Measurements from ENCODE around the gene ZNF521.
A peak's percentile ranks its signal among the peaks of the same experiment; 100 is the strongest.

Gene ZNF521

DNA sequence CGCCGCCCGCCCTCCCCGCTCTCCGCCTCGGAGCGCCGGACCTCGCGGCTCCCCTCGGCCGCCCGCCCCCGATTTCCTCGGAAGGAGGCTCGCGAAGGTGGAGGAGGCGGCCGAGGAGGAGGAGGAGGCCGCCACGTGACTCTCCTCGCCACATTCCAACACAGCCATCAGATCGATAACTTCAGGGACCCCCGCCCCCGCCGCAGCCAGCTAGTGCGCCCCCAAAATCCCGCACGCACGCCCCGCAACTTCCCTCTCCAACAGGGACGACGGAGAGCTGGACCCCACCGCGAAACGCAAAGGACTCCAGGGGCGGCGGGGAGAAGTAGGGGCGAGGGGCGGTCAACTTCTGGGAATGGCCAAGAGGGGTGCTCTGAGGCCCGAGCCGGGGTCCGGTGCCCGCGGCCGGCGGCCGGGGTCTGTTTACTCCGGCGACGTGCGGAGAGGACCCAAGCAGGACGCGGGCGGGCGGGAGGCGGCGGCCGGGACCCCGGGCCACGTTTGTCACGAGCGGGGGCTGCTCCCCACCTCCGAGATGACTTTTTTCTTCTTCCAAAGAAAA lies 2.0 kb downstream of the ZNF521 start:
- TF ChIP-seq ZBTB7A (IDR thresholded peaks at IDR 0.05; ENCODE audit: low read depth) = no peak
- no peak for TF ChIP-seq FOXM1 (IDR thresholded peaks at IDR 0.05; ENCODE audit: borderline replicate concordance, low read depth)
- TF ChIP-seq, protein P1, sequence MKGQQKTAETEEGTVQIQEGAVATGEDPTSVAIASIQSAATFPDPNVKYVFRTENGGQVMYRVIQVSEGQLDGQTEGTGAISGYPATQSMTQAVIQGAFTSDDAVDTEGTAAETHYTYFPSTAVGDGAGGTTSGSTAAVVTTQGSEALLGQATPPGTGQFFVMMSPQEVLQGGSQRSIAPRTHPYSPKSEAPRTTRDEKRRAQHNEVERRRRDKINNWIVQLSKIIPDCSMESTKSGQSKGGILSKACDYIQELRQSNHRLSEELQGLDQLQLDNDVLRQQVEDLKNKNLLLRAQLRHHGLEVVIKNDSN (IDR thresholded peaks at IDR 0.05) = peak; percentile 7; the same call in 1 of the 2 replicates
- TF ChIP-seq CREB1 (IDR thresholded peaks at IDR 0.05; ENCODE audit: low read depth) = no peak

DNA sequence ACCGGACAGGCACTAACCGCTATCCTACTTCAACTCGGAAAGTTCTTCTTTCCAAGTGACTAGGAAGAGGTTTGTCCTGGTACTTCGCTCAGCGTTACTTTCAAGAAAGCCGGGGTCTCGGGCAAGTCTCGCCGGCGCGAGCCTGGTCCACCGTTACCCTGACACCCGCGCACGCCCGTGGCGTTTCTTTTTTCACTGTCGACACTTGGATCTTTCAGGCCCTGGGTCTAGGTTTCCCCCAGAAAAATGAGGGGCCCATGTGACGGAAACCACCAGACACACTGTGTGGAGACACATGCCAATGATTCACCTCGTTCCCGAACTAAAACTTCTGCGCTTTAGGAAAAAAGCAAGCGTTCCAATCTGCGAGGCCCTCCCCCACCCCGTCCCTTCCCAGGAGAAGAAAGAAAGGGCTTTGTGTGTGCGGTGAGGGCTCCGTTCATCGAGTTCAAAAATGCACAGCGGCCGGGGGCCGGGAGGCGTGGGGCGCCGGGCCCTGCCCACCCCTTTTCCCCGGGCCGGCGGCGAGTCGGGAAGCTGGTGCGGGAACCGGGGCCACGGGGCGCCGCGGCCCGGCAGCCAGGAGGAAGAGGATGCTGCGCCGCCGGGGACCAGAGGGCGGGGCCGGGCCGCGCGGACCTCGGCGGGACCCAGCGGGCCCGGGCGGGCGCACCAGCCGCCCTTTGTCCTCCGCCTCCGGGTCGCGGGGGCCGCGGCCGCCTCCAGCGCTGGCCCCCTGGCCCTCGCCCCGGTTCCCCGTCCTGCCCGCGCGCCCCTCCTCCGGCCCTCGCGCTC lies 2.6 kb downstream of the ZNF521 start:
- no peak for TF ChIP-seq ZBTB7A (IDR thresholded peaks at IDR 0.05; ENCODE audit: low read depth)
- TF ChIP-seq TEAD4 (IDR thresholded peaks at IDR 0.05) = no peak
- no peak for TF ChIP-seq CREB1 (IDR thresholded peaks at IDR 0.05; ENCODE audit: low read depth)
- no peak for TF ChIP-seq NFIC (IDR thresholded peaks at IDR 0.05)
- TF ChIP-seq EP300 (IDR thresholded peaks at IDR 0.05; ENCODE audit: borderline replicate concordance) = no peak
- TF ChIP-seq, protein P2, sequence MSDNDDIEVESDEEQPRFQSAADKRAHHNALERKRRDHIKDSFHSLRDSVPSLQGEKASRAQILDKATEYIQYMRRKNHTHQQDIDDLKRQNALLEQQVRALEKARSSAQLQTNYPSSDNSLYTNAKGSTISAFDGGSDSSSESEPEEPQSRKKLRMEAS (IDR thresholded peaks at IDR 0.05) = no peak
- no peak for TF ChIP-seq CEBPB (IDR thresholded peaks at IDR 0.05)
- TF ChIP-seq EGR1 (IDR thresholded peaks at IDR 0.05) = no peak
- TF ChIP-seq, protein P3, sequence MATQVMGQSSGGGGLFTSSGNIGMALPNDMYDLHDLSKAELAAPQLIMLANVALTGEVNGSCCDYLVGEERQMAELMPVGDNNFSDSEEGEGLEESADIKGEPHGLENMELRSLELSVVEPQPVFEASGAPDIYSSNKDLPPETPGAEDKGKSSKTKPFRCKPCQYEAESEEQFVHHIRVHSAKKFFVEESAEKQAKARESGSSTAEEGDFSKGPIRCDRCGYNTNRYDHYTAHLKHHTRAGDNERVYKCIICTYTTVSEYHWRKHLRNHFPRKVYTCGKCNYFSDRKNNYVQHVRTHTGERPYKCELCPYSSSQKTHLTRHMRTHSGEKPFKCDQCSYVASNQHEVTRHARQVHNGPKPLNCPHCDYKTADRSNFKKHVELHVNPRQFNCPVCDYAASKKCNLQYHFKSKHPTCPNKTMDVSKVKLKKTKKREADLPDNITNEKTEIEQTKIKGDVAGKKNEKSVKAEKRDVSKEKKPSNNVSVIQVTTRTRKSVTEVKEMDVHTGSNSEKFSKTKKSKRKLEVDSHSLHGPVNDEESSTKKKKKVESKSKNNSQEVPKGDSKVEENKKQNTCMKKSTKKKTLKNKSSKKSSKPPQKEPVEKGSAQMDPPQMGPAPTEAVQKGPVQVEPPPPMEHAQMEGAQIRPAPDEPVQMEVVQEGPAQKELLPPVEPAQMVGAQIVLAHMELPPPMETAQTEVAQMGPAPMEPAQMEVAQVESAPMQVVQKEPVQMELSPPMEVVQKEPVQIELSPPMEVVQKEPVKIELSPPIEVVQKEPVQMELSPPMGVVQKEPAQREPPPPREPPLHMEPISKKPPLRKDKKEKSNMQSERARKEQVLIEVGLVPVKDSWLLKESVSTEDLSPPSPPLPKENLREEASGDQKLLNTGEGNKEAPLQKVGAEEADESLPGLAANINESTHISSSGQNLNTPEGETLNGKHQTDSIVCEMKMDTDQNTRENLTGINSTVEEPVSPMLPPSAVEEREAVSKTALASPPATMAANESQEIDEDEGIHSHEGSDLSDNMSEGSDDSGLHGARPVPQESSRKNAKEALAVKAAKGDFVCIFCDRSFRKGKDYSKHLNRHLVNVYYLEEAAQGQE (IDR thresholded peaks at IDR 0.05; ENCODE audit: low read depth) = no peak
- no peak for TF ChIP-seq TAF1 (IDR thresholded peaks at IDR 0.05; ENCODE audit: low read depth)
- TF ChIP-seq, protein P1 (IDR thresholded peaks at IDR 0.05) = no peak
- no peak for TF ChIP-seq YY1 (IDR thresholded peaks at IDR 0.05; ENCODE audit: low read depth)

DNA sequence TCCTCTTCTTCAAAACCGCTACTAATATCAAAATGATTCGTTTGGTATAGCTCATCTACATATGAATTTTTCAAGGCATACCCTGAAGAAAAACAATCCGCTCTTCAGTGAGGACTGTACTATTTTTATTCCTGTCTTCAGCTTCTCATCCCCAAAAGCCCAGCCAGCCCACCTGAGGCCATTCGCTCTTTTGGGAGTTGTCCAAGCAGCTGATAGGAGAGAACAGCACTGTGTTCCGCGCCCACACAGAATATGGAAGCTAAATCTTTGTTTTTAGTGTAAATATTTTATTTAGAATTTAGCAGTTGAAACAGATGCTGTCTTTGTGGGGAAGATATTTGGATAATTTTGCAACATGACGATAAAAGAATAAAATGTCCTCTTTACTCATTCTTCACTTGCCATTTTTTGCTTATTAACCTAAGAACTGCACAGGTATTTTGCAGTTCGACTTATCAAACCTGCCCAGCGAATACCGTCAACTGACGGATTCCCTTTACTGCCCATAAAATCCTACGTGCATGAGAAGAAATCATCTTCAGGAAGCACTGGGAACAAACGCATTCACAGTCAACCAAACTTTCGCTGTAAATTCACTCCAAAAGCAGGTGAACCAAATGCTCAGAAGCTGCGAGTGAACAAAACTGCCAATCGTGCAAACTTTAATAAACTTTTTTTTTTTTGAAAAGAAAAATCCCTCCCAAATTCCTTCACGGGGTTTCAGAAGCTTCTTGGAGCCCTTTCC lies 3.4 kb downstream of the ZNF521 start:
- TF ChIP-seq TCF12 (IDR thresholded peaks at IDR 0.05; ENCODE audit: low read depth) (no peak), FOXM1 (IDR thresholded peaks at IDR 0.05; ENCODE audit: borderline replicate concordance, low read depth) (no peak), YY1 (IDR thresholded peaks at IDR 0.05; ENCODE audit: low read depth) (no peak), EP300 (IDR thresholded peaks at IDR 0.05; ENCODE audit: borderline replicate concordance) (no peak), CREB1 (IDR thresholded peaks at IDR 0.05; ENCODE audit: low read depth) (no peak), CEBPB (IDR thresholded peaks at IDR 0.05) (no peak), ZBTB7A (IDR thresholded peaks at IDR 0.05; ENCODE audit: low read depth) (no peak), EGR1 (IDR thresholded peaks at IDR 0.05) (no peak), RAD21 (IDR thresholded peaks at IDR 0.05; ENCODE audit: low read depth) (no peak), TAF1 (IDR thresholded peaks at IDR 0.05; ENCODE audit: low read depth) (no peak), TEAD4 (IDR thresholded peaks at IDR 0.05) (no peak), NFIC (IDR thresholded peaks at IDR 0.05) (no peak)
- TF ChIP-seq, protein P3 (IDR thresholded peaks at IDR 0.05; ENCODE audit: low read depth) = no peak
- TF ChIP-seq, protein P2 (IDR thresholded peaks at IDR 0.05) = no peak
- TF ChIP-seq, protein P1 (IDR thresholded peaks at IDR 0.05) = no peak

DNA sequence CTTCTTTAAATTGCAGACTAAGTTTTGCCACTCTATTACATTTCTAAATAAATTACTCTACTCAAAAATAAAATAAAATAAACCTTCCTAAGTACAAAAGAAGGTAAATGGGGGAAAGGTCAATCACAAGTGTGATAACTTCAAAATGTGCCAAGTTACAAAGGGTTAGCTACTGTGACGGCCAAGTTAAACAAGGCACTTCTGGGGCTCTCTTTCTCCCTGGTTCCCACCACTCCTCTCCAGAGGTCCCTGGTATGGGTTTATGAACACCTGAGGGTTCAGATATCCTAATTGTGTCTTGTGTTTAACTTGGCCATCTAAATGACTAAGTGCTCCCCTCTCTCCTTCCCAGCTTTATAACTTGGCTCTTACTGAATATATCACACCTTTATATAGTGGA lies 5.4 kb downstream of the ZNF521 start:
- TF ChIP-seq CREB1 (IDR thresholded peaks at IDR 0.05; ENCODE audit: low read depth) (no peak), EP300 (IDR thresholded peaks at IDR 0.05; ENCODE audit: borderline replicate concordance) (no peak), TAF1 (IDR thresholded peaks at IDR 0.05; ENCODE audit: low read depth) (no peak), NFIC (IDR thresholded peaks at IDR 0.05) (no peak), RAD21 (IDR thresholded peaks at IDR 0.05; ENCODE audit: low read depth) (no peak), TCF12 (IDR thresholded peaks at IDR 0.05; ENCODE audit: low read depth) (no peak), ZBTB7A (IDR thresholded peaks at IDR 0.05; ENCODE audit: low read depth) (no peak), YY1 (IDR thresholded peaks at IDR 0.05; ENCODE audit: low read depth) (no peak), TEAD4 (IDR thresholded peaks at IDR 0.05) (no peak), CEBPB (IDR thresholded peaks at IDR 0.05) (no peak)
- TF ChIP-seq, protein P1 (IDR thresholded peaks at IDR 0.05) = no peak
